ENCODE measurements around the gene TGDS.

Gene TGDS

GRCh38 chr13:94599877-94600276 lies 3.9 kb upstream of the TGDS start:
- Histone ChIP-seq H3K9me3 (ENCODE audit: insufficient read depth, low read length) (peaks cover 10% of the 10 kb centered on the region; the same call in 1 of the 2 replicates), H3K9ac (ENCODE audit: insufficient read length, low read depth) (no peak overlapping the region), H3K36me3 (ENCODE audit: insufficient read depth, insufficient read length, low read length) (no peaks in the 10 kb centered on the region), H3K27me3 (ENCODE audit: insufficient read depth, insufficient read length) (peaks cover 5% of the 10 kb centered on the region), H3K4me1 (ENCODE audit: insufficient read depth, insufficient read length) (no peaks in the 10 kb centered on the region), H3K4me3 (ENCODE audit: insufficient read length, low read depth) (no peak overlapping the region)
- no peak for TF ChIP-seq SUZ12 (IDR thresholded peaks at IDR 0.05; ENCODE audit: extremely low read depth, insufficient read depth, insufficient read length)
- DNase-seq (ENCODE audit: low read depth, low spot score), result no peak

- no peak overlapping the region for H3K9ac ChIP-seq (ENCODE audit: insufficient read length, low read depth)
- TF ChIP-seq SUZ12 (IDR thresholded peaks at IDR 0.05; ENCODE audit: extremely low read depth, insufficient read depth, insufficient read length) (no peak), ZNF274 (IDR thresholded peaks at IDR 0.05; ENCODE audit: low read depth, low read length) (no peak), YY1 (IDR thresholded peaks at IDR 0.05; ENCODE audit: insufficient read depth, insufficient read length) (no peak)
- H3K4me3 ChIP-seq (ENCODE audit: insufficient read length, low read depth), result no peak overlapping the region
- H3K36me3 ChIP-seq (ENCODE audit: insufficient read depth, insufficient read length, low read length), result peaks cover 1% of the 10 kb centered on the region
- DNase-seq (ENCODE audit: low read depth, low spot score), result no peak
- H3K9me3 ChIP-seq (ENCODE audit: insufficient read depth, low read length), result peaks cover 10% of the 10 kb centered on the region; the same call in 1 of the 2 replicates
- H3K4me1 ChIP-seq (ENCODE audit: insufficient read depth, insufficient read length), result no peaks in the 10 kb centered on the region
- H3K27me3 ChIP-seq (ENCODE audit: insufficient read depth, insufficient read length), result peaks cover 5% of the 10 kb centered on the region
Observed at GRCh38 chr13:94598281-94598680, 2.3 kb upstream of the TGDS start.

GRCh38 chr13:94596575-94596971 lies 621 bp upstream of the TGDS start:
- DNase-seq (ENCODE audit: low read depth, low spot score), result no peak
- peaks cover 10% of the 10 kb centered on the region; the same call in 1 of the 2 replicates for H3K9me3 ChIP-seq (ENCODE audit: insufficient read depth, low read length)
- H3K4me3 ChIP-seq (ENCODE audit: insufficient read length, low read depth), result peak overlapping the region; percentile 92
- peaks cover 15% of the 10 kb centered on the region for H3K36me3 ChIP-seq (ENCODE audit: insufficient read depth, insufficient read length, low read length)
- TF ChIP-seq ZNF274 (IDR thresholded peaks at IDR 0.05; ENCODE audit: low read depth, low read length) (no peak), YY1 (IDR thresholded peaks at IDR 0.05; ENCODE audit: insufficient read depth, insufficient read length) (no peak), SUZ12 (IDR thresholded peaks at IDR 0.05; ENCODE audit: extremely low read depth, insufficient read depth, insufficient read length) (no peak)
- peaks cover 5% of the 10 kb centered on the region for H3K27me3 ChIP-seq (ENCODE audit: insufficient read depth, insufficient read length)
- no peak overlapping the region for H3K9ac ChIP-seq (ENCODE audit: insufficient read length, low read depth)
- H3K4me1 ChIP-seq (ENCODE audit: insufficient read depth, insufficient read length), result no peaks in the 10 kb centered on the region

- Histone ChIP-seq H3K27me3 (ENCODE audit: insufficient read depth, insufficient read length) (no peaks in the 10 kb centered on the region), H3K9ac (ENCODE audit: insufficient read length, low read depth) (peak overlapping the region; percentile 92), H3K4me3 (ENCODE audit: insufficient read length, low read depth) (peak overlapping the region; percentile 92), H3K4me1 (ENCODE audit: insufficient read depth, insufficient read length) (no peaks in the 10 kb centered on the region), H3K9me3 (ENCODE audit: insufficient read depth, low read length) (no peaks in the 10 kb centered on the region; the same call in 1 of the 2 replicates), H3K36me3 (ENCODE audit: insufficient read depth, insufficient read length, low read length) (peaks cover 28% of the 10 kb centered on the region)
- DNase-seq (ENCODE audit: low read depth, low spot score), result no peak
- TF ChIP-seq SUZ12 (IDR thresholded peaks at IDR 0.05; ENCODE audit: extremely low read depth, insufficient read depth, insufficient read length) (no peak), ZNF274 (IDR thresholded peaks at IDR 0.05; ENCODE audit: low read depth, low read length) (no peak), YY1 (IDR thresholded peaks at IDR 0.05; ENCODE audit: insufficient read depth, insufficient read length) (no peak)
Observed at GRCh38 chr13:94595001-94595949, 677 bp downstream of the TGDS start.

- no peak for TF ChIP-seq YY1 (IDR thresholded peaks at IDR 0.05; ENCODE audit: insufficient read depth, insufficient read length)
- Histone ChIP-seq H3K9me3 (ENCODE audit: insufficient read depth, low read length) (no peaks in the 10 kb centered on the region), H3K9ac (ENCODE audit: insufficient read length, low read depth) (no peak overlapping the region), H3K36me3 (ENCODE audit: insufficient read depth, insufficient read length, low read length) (peaks cover 35% of the 10 kb centered on the region), H3K4me3 (ENCODE audit: insufficient read length, low read depth) (no peak overlapping the region), H3K4me1 (ENCODE audit: insufficient read depth, insufficient read length) (no peaks in the 10 kb centered on the region), H3K27me3 (ENCODE audit: insufficient read depth, insufficient read length) (no peaks in the 10 kb centered on the region)
- DNase-seq (ENCODE audit: low read depth, low spot score), result no peak
Observed at GRCh38 chr13:94590744-94591143, 5.2 kb downstream of the TGDS start.

DNA sequence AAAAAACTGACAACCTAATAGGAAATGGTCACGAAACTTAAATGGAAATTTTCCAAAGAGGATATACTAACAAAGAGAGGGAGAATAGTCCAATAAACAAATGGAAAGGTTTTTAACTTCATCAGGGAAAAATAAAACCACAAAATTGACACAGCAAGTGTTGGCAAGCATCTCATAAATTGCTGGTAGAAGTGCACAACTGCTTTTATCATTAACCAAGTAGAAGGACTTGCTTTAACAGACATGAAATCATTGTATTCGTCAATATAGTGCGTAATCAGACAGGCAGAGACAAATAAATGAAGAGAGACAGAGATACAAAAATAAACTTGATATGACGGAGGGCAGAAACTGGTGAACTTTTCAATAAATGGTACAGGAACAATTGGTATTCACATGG lies 7.4 kb downstream of the TGDS start:
- TF ChIP-seq YY1 (IDR thresholded peaks at IDR 0.05; ENCODE audit: insufficient read depth, insufficient read length) (no peak), ZNF274 (IDR thresholded peaks at IDR 0.05; ENCODE audit: low read depth, low read length) (no peak), SUZ12 (IDR thresholded peaks at IDR 0.05; ENCODE audit: extremely low read depth, insufficient read depth, insufficient read length) (no peak)
- DNase-seq (ENCODE audit: low read depth, low spot score), result no peak
- peaks cover 45% of the 10 kb centered on the region for H3K36me3 ChIP-seq (ENCODE audit: insufficient read depth, insufficient read length, low read length)
- H3K27me3 ChIP-seq (ENCODE audit: insufficient read depth, insufficient read length), result no peaks in the 10 kb centered on the region
- H3K9ac ChIP-seq (ENCODE audit: insufficient read length, low read depth), result no peak overlapping the region
- H3K4me3 ChIP-seq (ENCODE audit: insufficient read length, low read depth), result no peak overlapping the region
- H3K4me1 ChIP-seq (ENCODE audit: insufficient read depth, insufficient read length), result no peaks in the 10 kb centered on the region
- H3K9me3 ChIP-seq (ENCODE audit: insufficient read depth, low read length), result no peaks in the 10 kb centered on the region

DNA sequence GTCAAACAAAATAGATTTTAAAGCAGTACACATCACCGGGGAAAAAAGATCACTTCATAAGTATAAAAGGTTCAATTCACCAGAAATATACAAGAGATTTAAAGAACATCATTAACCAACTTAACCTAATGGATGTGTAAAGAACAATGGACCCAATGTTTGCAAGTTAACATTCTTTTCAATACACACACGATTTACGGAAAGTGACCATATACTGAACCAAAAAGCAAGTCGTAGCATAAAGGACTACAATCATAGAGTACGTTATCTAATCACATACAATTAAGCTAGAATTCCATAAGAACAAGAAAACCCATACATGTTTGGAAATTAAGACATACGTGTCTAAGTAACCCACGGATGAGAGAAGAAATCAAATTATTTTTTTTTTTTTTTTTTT lies 9.6 kb downstream of the TGDS start:
- TF ChIP-seq SUZ12 (IDR thresholded peaks at IDR 0.05; ENCODE audit: extremely low read depth, insufficient read depth, insufficient read length), result no peak
- Histone ChIP-seq H3K36me3 (ENCODE audit: insufficient read depth, insufficient read length, low read length) (peaks cover 46% of the 10 kb centered on the region), H3K9ac (ENCODE audit: insufficient read length, low read depth) (no peak overlapping the region), H3K27me3 (ENCODE audit: insufficient read depth, insufficient read length) (no peaks in the 10 kb centered on the region), H3K4me3 (ENCODE audit: insufficient read length, low read depth) (no peak overlapping the region), H3K9me3 (ENCODE audit: insufficient read depth, low read length) (no peaks in the 10 kb centered on the region), H3K4me1 (ENCODE audit: insufficient read depth, insufficient read length) (no peaks in the 10 kb centered on the region)
- no peak for DNase-seq (ENCODE audit: low read depth, low spot score)

Data from NT2/D1 (cell line).